ENCODE results near the gene PACSIN2. TPM values are rescaled to one million over a fixed set of nuclear protein-coding genes. Genes with fewer than 3 reads are reported as not detected.
A peak's percentile ranks its signal among the peaks of the same experiment; 100 is the strongest.

The PACSIN2 gene
- total and polyA plus RNA-seq, 2 of the 13 experiments (the other 11 are each of a cell fraction or from before 2014, with no cell fraction given), result 54.1 to 68.8 TPM

GRCh38 chr22:42856865-42857704 is 157.9 kb downstream of the PACSIN2 start, which contains the start of gene ARFGAP3 (continued):
- TF ChIP-seq SP2 (CRISPR knock-in tag; IDR thresholded peaks at IDR 0.05) (0 out of 2 replicates have a peak, but pooled peaks have one; percentile 27), ZNF180 (CRISPR knock-in tag; IDR thresholded peaks at IDR 0.05; ENCODE audit: borderline replicate concordance, low read depth) (peak; percentile 76; the same call in 1 of the 2 replicates), MXD1 (CRISPR knock-in tag; IDR thresholded peaks at IDR 0.05) (peak; percentile 95), ZNF574 (CRISPR knock-in tag; IDR thresholded peaks at IDR 0.05) (peak; percentile 79), ZNF329 (CRISPR knock-in tag; IDR thresholded peaks at IDR 0.05; ENCODE audit: low read depth) (peak; percentile 90), PREB (CRISPR knock-in tag; IDR thresholded peaks at IDR 0.05) (0 out of 2 replicates have a peak, but pooled peaks have one; percentile 72), BRF2 (CRISPR knock-in tag; IDR thresholded peaks at IDR 0.05) (peak; percentile 90), LCORL (IDR thresholded peaks at IDR 0.05) (no peak), LCORL (CRISPR knock-in tag; IDR thresholded peaks at IDR 0.05) (0 out of 2 replicates have a peak, but pooled peaks have one; percentile 51), SIN3A (IDR thresholded peaks at IDR 0.05; ENCODE audit: borderline replicate concordance, low read depth, low read length) (peak; percentile 55; the same call in 1 of the 2 replicates), ZBTB10 (CRISPR knock-in tag; IDR thresholded peaks at IDR 0.05; ENCODE audit: borderline replicate concordance) (no peak), THRA (CRISPR knock-in tag; IDR thresholded peaks at IDR 0.05; ENCODE audit: borderline replicate concordance) (peak; percentile 33; the same call in 1 of the 2 replicates), ZNF530 (CRISPR knock-in tag; IDR thresholded peaks at IDR 0.05; ENCODE audit: low read depth) (no peak), CHD2 (IDR thresholded peaks at IDR 0.05; ENCODE audit: low read depth, low read length) (no peak), TEAD3 (CRISPR knock-in tag; optimal IDR thresholded peaks at IDR 0.05; ENCODE audit: borderline replicate concordance) (no peak), ZNF792 (CRISPR knock-in tag; IDR thresholded peaks at IDR 0.05) (peak; percentile 92), HMG20B (CRISPR knock-in tag; conservative IDR thresholded peaks at IDR 0.05) (peak; percentile 24; the same call in 1 of the 2 replicates)
